Tibial nerve (tissue), 4 donors: Measurements from ENCODE around the gene DCTPP1.

Experiments
- CTCF ChIP-seq, 5 experiments: fragments of 200-600 bp in 3 of 5; fragments of 450-650 bp in 2 of 5; sonication (generic) in 3 of 5; IDR thresholded peaks; one replicate each; pipeline ENCODE4 v1.5.1; 2016 to 2019; ENCODE audit warnings: antibody characterized with exemption in 5 of 5, mild to moderate bottlenecking in 3 of 5, moderate library complexity in 2 of 5
- EP300 ChIP-seq, 2 donors: sonication (generic); formaldehyde crosslinking; IDR thresholded peaks; one replicate each; pipeline ENCODE4 v1.6.1; 2017; ENCODE audit warnings: antibody characterized with exemption in 2 of 2, mild to moderate bottlenecking in 1 of 2

- peak in 1 of 5 experiments; percentile 12 for TF ChIP-seq CTCF (IDR thresholded peaks at IDR 0.05)
- TF ChIP-seq EP300 (IDR thresholded peaks at IDR 0.05): peak; percentile 43 to 95
These were observed 52.0 kb downstream of the DCTPP1 start for GRCh38 chr16:30377812-30378235.
